HG02763 (cell line): Measurements from ENCODE around the gene ZNF280B.
"Not testable (repeated sequence)": the region's sequence is repeated elsewhere in the genome, so short reads cannot be mapped to it uniquely, and the experiment has no call there.

Source experiments
- ATAC-seq: cut with Tn5 transposase; IDR thresholded peaks from one replicate; pipeline ENCODE4 v1.9.1; 2021; ENCODE audit warnings: mild to moderate bottlenecking, moderate library complexity; ENCODE audit not compliant: unreplicated experiment

Gene ZNF280B

GRCh38 chr22:22509912-22510311 is 1.4 kb upstream of the ZNF280B start:
- not testable (repeated sequence) for ATAC-seq

- no peak for ATAC-seq
Measured at GRCh38 chr22:22507743-22508273, 734 bp downstream of the ZNF280B start.

GRCh38 chr22:22506736-22507135 is 1.8 kb downstream of the ZNF280B start:
- no peak for ATAC-seq

- no peak for ATAC-seq
Measured at GRCh38 chr22:22498267-22498666, 10.3 kb downstream of the ZNF280B start.

GRCh38 chr22:22491589-22491988 is 17.0 kb downstream of the ZNF280B start:
- not testable (repeated sequence) for ATAC-seq

- ATAC-seq, result no peak
Measured at GRCh38 chr22:22488736-22489135, 19.8 kb downstream of the ZNF280B start.

- ATAC-seq, result no peak
Measured at GRCh38 chr22:22487869-22488597, 20.5 kb downstream of the ZNF280B start.

- ATAC-seq, result no peak
Measured at GRCh38 chr22:22487059-22487458, 21.5 kb downstream of the ZNF280B start.

GRCh38 chr22:22486132-22486899 is 22.2 kb downstream of the ZNF280B start:
- ATAC-seq, result no peak

GRCh38 chr22:22485524-22485923 is 23.0 kb downstream of the ZNF280B start:
- ATAC-seq, result no peak

- ATAC-seq, result no peak
Measured at GRCh38 chr22:22484023-22484422, 24.5 kb downstream of the ZNF280B start.

- ATAC-seq, result no peak
Measured at GRCh38 chr22:22480940-22481339, 27.6 kb downstream of the ZNF280B start.

GRCh38 chr22:22479999-22480532 is 28.5 kb downstream of the ZNF280B start:
- no peak for ATAC-seq

GRCh38 chr22:22479116-22479515 is 29.4 kb downstream of the ZNF280B start:
- no peak for ATAC-seq

GRCh38 chr22:22478470-22478869 is 30.1 kb downstream of the ZNF280B start:
- no peak for ATAC-seq

GRCh38 chr22:22474733-22475132 is 33.8 kb downstream of the ZNF280B start:
- no peak for ATAC-seq

GRCh38 chr22:22471104-22471503 is 37.4 kb downstream of the ZNF280B start:
- not testable (repeated sequence) for ATAC-seq

- ATAC-seq, result no peak
Measured at GRCh38 chr22:22469527-22469926, 39.0 kb downstream of the ZNF280B start.

- not testable (repeated sequence) for ATAC-seq
Measured at GRCh38 chr22:22468794-22469469, 39.6 kb downstream of the ZNF280B start.

GRCh38 chr22:22467112-22467511 is 41.4 kb downstream of the ZNF280B start:
- ATAC-seq, result no peak

- ATAC-seq, result no peak
Measured at GRCh38 chr22:22465782-22466181, 42.8 kb downstream of the ZNF280B start.
